SK-N-SH (cell line): Measurements from ENCODE around the gene TRAK1.

ENCODE experiments used
- CTCF ChIP-seq: fragments of 200-600 bp; sonication (generic); IDR thresholded peaks from 2 replicates; pipeline ENCODE4 v1.6.1; 2017; ENCODE audit warnings: antibody characterized with exemption, mild to moderate bottlenecking, moderate library complexity
- EP300 ChIP-seq, 2 experiments: IDR thresholded peaks; 2 replicates each; pipeline versions ENCODE4 v1.4.0 to v1.6.1; 2012; ENCODE audit warnings: borderline replicate concordance in 1 of 2, low read depth in 1 of 2, low read length in 1 of 2
- GATA2 ChIP-seq: sonication (generic); formaldehyde crosslinking; IDR thresholded peaks from 2 replicates; pipeline ENCODE4 v1.5.0; 2020; ENCODE audit warnings: mild to moderate bottlenecking, missing genetic modification reagents
- JUND ChIP-seq: IDR thresholded peaks from 2 replicates; pipeline ENCODE4 v1.4.0; 2012
- POLR2AphosphoS5 ChIP-seq: IDR thresholded peaks from 2 replicates; pipeline ENCODE4 v1.6.1; 2012; ENCODE audit warnings: low read depth, low read length
- REST ChIP-seq: IDR thresholded peaks from 2 replicates; pipeline ENCODE4 v1.6.1; 2012; ENCODE audit warnings: mild to moderate bottlenecking, low read depth, low read length, moderate library complexity
- TAF1 ChIP-seq: IDR thresholded peaks from 2 replicates; pipeline ENCODE4 v1.6.1; 2012; ENCODE audit warnings: low read depth, mild to moderate bottlenecking, low read length, moderate library complexity, borderline replicate concordance
- TEAD4 ChIP-seq: IDR thresholded peaks from 2 replicates; pipeline ENCODE4 v1.4.0; 2012; ENCODE audit warnings: mild to moderate bottlenecking, borderline replicate concordance; ENCODE audit not compliant: insufficient read depth
- USF2 ChIP-seq: fragments of 150-350 bp; IDR thresholded peaks from 2 replicates; pipeline ENCODE4 v1.6.1; 2017; ENCODE audit warnings: antibody characterized with exemption, low read length, low read depth, borderline replicate concordance
- YY1 ChIP-seq: IDR thresholded peaks from 2 replicates; pipeline ENCODE4 v1.4.0; 2012; ENCODE audit warnings: low read depth, mild to moderate bottlenecking

GRCh38 chr3:42209917-42210316, 118.8 kb downstream of the TRAK1 start:
- TF ChIP-seq CTCF (no peak), TEAD4 (no peak), TAF1 (no peak), EP300 (IDR thresholded peaks at IDR 0.05; ENCODE audit: borderline replicate concordance in 1 of 2, low read depth in 1 of 2, low read length in 1 of 2) (no peak), YY1 (no peak), POLR2AphosphoS5 (no peak), USF2 (no peak), JUND (no peak), REST (no peak), GATA2 (CRISPR knock-in tag) (no peak)
